ENCODE results near the gene KYNU. TPM values are rescaled to one million over a fixed set of nuclear protein-coding genes. Genes with fewer than 3 reads are reported as not detected.

Gene KYNU
- total and polyA plus RNA-seq, 3 donors from 2014 or later, result 4.5 to 31.9 (median 6.8) TPM

DNA sequence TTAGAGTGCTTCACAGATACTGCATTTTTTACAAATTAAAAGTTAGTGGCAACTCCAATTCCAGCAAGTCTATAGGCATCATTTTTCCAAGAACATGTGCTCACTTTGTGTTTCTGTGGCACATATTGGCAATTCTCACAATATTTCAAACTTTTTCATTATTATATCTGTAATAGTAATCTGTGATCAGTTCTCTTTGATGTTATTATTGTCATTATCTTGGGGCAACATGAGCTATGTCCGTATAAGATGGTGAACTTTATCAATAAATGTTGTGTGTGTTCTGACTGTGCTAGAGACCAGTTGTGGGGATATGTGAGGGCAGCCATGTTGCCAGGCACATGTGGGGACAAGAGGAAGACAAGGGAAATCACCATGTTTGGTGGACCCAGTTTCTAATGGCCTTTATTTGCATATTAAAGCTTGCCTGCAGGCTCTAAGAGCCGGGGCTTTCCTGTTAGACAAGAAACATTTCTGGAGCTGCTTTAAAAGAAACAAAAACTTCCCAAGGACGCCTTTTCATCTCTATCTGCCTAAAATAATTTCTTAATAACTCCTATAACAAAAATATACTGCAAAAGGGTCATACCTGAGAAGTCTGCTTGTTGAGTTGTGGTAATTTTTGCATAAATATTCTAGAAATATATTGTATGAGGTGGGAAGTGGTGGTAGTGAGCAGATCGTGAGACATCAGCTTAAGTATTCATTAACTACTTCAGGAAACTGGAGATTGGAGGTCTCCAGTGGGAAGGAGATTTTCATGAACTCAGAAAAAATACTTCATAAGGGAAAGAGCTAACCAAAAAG lies 37.2 kb downstream of the KYNU start:
- WGBS, 2 donors, result 63 to 69% methylated on average over 4 of the region's 4 CpGs
- H3K9me3 ChIP-seq, result no peaks in the 10 kb centered on the region
- no peaks in the 10 kb centered on the region for H3K4me1 ChIP-seq
- TF ChIP-seq POLR2A (IDR thresholded peaks at IDR 0.05), result no peak
- TF ChIP-seq, protein P1, sequence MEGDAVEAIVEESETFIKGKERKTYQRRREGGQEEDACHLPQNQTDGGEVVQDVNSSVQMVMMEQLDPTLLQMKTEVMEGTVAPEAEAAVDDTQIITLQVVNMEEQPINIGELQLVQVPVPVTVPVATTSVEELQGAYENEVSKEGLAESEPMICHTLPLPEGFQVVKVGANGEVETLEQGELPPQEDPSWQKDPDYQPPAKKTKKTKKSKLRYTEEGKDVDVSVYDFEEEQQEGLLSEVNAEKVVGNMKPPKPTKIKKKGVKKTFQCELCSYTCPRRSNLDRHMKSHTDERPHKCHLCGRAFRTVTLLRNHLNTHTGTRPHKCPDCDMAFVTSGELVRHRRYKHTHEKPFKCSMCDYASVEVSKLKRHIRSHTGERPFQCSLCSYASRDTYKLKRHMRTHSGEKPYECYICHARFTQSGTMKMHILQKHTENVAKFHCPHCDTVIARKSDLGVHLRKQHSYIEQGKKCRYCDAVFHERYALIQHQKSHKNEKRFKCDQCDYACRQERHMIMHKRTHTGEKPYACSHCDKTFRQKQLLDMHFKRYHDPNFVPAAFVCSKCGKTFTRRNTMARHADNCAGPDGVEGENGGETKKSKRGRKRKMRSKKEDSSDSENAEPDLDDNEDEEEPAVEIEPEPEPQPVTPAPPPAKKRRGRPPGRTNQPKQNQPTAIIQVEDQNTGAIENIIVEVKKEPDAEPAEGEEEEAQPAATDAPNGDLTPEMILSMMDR (IDR thresholded peaks at IDR 0.05), result no peak
- H3K36me3 ChIP-seq (ENCODE audit: low read depth, missing control alignments), result no peaks in the 10 kb centered on the region
- DNase-seq, result no peak
- no peaks in the 10 kb centered on the region for H3K27me3 ChIP-seq
- H3K27ac ChIP-seq, result no peak overlapping the region
- H3K4me3 ChIP-seq, result no peak overlapping the region
- intact Hi-C loops (cut with DNase I; ENCODE audit: low total_unique reads), result no loop called here

DNA sequence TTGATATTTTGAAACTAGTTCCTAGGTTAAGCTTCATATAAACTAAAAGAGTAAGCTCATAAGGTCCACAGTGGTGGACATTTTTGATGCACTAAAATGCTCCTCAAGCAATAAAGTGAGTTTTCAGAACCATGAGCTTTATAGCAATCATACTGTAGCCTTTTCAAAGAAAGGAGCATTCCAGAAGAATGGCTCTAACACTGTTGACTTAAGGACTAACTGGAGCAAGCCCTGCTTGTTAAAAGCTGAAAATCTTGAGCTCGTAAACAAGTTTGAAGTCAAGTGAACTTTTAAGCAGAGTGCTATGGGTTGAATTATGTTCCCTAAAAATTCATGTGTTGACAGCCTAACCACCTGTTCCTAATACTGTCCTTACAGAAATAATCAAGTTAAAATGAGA lies 38.0 kb downstream of the KYNU start:
- no peak overlapping the region for H3K4me3 ChIP-seq
- H3K9me3 ChIP-seq, result no peaks in the 10 kb centered on the region
- DNase-seq, result no peak
- no peaks in the 10 kb centered on the region for H3K27me3 ChIP-seq
- no peaks in the 10 kb centered on the region for H3K4me1 ChIP-seq
- H3K36me3 ChIP-seq (ENCODE audit: low read depth, missing control alignments), result no peaks in the 10 kb centered on the region
- intact Hi-C loops (cut with DNase I; ENCODE audit: low total_unique reads), result no loop called here
- TF ChIP-seq, protein P1 (IDR thresholded peaks at IDR 0.05), result no peak
- no peak for TF ChIP-seq POLR2A (IDR thresholded peaks at IDR 0.05)
- WGBS, 2 donors, result 69 to 71% methylated on average over 1 of the region's 1 CpG
- no peak overlapping the region for H3K27ac ChIP-seq

DNA sequence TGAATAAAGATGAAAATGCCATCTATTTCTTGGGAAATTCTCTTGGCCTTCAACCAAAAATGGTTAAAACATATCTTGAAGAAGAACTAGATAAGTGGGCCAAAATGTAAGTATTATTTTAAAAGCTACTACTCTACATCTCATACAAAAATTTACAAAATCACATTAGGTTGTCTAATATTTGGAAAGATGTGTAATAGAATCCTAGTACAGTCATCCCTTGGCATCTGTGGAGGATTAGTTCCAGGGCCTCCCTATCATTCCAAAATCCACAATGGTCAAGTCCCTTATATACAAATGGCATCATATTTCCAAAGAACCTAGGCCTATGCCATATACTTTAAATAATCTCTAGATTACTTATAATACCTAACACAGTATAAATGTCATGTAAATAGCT lies 41.2 kb downstream of the KYNU start:
- H3K9me3 ChIP-seq, result no peaks in the 10 kb centered on the region
- no peaks in the 10 kb centered on the region for H3K4me1 ChIP-seq
- H3K36me3 ChIP-seq (ENCODE audit: low read depth, missing control alignments), result no peaks in the 10 kb centered on the region
- intact Hi-C loops (cut with DNase I; ENCODE audit: low total_unique reads), result no loop called here
- H3K4me3 ChIP-seq, result no peak overlapping the region
- no peak for DNase-seq
- TF ChIP-seq POLR2A (IDR thresholded peaks at IDR 0.05), result no peak
- TF ChIP-seq, protein P1 (IDR thresholded peaks at IDR 0.05), result no peak
- H3K27ac ChIP-seq, result no peak overlapping the region
- no peaks in the 10 kb centered on the region for H3K27me3 ChIP-seq

DNA sequence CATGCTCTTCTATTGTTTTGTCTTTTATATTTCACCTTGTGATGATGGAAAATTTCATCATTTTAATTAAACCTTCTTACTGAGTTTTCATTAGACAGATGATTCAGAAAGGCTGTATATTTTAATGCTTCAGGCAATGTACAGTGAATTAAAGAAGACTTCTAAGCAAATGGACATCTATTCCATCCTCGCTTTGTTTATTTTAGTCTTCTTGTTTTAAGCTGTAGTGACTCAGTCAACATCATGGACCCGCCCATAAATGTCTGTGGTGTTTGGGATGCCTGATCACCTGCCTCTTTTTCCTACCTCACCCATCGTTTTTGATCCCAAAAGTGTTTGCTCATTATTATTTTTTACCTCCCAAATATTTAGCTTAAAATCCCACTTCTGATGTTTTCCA lies 43.1 kb downstream of the KYNU start:
- no peak for DNase-seq
- TF ChIP-seq POLR2A (IDR thresholded peaks at IDR 0.05), result no peak
- TF ChIP-seq, protein P1 (IDR thresholded peaks at IDR 0.05), result no peak
- no peaks in the 10 kb centered on the region for H3K9me3 ChIP-seq
- no peaks in the 10 kb centered on the region for H3K4me1 ChIP-seq
- no peak overlapping the region for H3K27ac ChIP-seq
- H3K36me3 ChIP-seq (ENCODE audit: low read depth, missing control alignments), result no peaks in the 10 kb centered on the region
- intact Hi-C loops (cut with DNase I; ENCODE audit: low total_unique reads), result no loop called here
- 77 to 83% methylated on average over 3 of the region's 3 CpGs for WGBS, 2 donors
- H3K4me3 ChIP-seq, result no peak overlapping the region
- H3K27me3 ChIP-seq, result no peaks in the 10 kb centered on the region

DNA sequence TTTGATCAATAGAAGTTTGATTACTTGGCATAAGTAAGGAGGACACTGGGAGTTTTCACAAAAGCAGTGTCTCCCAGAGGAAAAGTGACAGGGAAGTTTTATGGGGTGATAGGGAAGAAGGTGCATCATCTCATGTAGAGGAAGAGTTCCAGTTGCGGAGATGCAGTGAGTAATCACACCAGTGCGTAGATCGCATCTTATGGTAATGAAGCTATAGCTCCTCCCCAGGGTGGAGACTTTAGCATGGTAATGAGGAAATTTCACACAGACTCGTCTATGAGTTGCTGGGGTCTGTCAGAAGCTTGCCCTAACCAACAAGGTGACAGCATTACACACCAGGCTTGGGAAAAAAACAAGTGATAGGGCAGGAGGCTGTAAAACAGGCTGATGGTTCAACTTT lies 49.0 kb downstream of the KYNU start:
- TF ChIP-seq, protein P1 (IDR thresholded peaks at IDR 0.05), result no peak
- no peak for TF ChIP-seq POLR2A (IDR thresholded peaks at IDR 0.05)

More for the DNA sequence above, 49.0 kb downstream of the KYNU start:
- intact Hi-C loops (cut with DNase I; ENCODE audit: low total_unique reads), result no loop called here
- Histone ChIP-seq H3K36me3 (ENCODE audit: low read depth, missing control alignments) (no peaks in the 10 kb centered on the region), H3K9me3 (no peaks in the 10 kb centered on the region), H3K4me1 (no peaks in the 10 kb centered on the region), H3K27me3 (no peaks in the 10 kb centered on the region), H3K4me3 (no peak overlapping the region), H3K27ac (no peak overlapping the region)
- no peak for DNase-seq
- WGBS, 2 donors, result 86 to 92% methylated on average over 4 of the region's 4 CpGs
